Cardiac ventricle fibroblast (primary cell): ENCODE results near the gene FSD2. TPM values are rescaled to one million over a fixed set of nuclear protein-coding genes. Genes with fewer than 3 reads are reported as not detected.

ENCODE experiments used
- total RNA-seq: library from RNA; depleted of rRNA; stranded (reverse); fragments of >200 nt; gene quantifications from 2 replicates; pipeline ENCODE4 v1.2.3, GENCODE V29; 2015

FSD2 gene
- total RNA-seq, result not detected in 2 replicates

GRCh38 chr15:82805994-82806406 is at the start of gene FSD2:
FSD2 (minus strand) TSS chr15:82806069; CDS start chr15:82787390, 18,679 bp downstream.

GRCh38 chr15:82809308-82810060 is 3.6 kb upstream of the FSD2 start, which contains the start of gene WHAMM:
WHAMM (plus strand) TSS chr15:82809628; CDS start chr15:82809727, 99 bp downstream.

DNA sequence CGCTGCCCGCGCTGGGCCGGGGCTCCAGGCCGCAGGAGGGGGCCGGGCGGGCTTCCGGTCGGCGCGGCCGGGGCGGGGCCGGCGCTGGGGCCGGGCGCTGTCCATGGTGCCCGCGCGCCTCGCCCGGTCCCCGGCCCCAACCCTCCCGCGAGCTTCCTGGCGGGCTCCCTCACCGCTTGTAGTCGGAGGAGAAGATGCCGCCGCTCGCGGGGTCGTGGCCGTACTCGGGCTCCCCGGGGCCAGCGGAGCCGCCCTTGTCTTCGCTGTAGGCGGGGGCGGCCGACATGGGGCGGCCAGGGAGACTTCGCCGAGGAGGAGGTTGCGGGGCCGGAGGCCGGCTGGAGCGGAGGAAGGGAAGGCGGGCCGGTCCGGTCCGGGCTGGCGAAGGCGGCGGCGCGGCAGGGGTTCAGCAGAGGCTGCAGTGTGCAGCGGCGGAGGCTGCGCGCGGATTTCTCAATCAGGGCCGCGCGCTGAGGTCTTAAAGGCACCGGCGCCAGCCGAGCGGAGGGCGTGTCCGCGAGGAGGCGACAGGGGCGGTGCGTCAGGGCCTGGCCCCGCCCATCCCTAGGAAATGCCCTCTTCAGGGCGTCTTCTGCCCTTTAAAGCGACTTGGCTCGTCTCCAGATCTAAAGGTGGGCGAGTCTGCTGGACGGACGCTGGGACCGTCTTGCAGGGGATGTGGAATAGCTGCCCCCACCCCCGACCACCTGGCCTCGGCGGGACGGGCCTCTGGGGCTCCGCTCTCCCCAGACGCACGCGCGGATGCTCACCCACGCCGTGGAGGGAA is 96.3 kb downstream of the FSD2 start, which contains the start of gene AP3B2:
TSS of gene AP3B2 (minus strand) at position 455 of the 787 bp plus-strand sequence. CDS start at position 286, 169 bp downstream.

Other genes starting within 250 kb of the FSD2 start
- gene CPEB1, start 158.7 kb downstream of the FSD2 start, total RNA-seq, result 1.2 and 4.8 TPM in 2 replicates
- gene AP3B2, start 96.2 kb downstream of the FSD2 start, total RNA-seq, result 1.6 and 3.9 TPM in 2 replicates
- gene WHAMM, start 3.6 kb upstream of the FSD2 start, total RNA-seq, result 4.1 and 6.2 TPM in 2 replicates
- gene HOMER2, start 146.7 kb upstream of the FSD2 start, total RNA-seq, result 1.00 and 1.5 TPM in 2 replicates
- 13.0 and 17.2 TPM in 2 replicates for gene RAMAC, start 180.1 kb upstream of the FSD2 start, total RNA-seq
- 8.7 and 14.8 TPM in 2 replicates for gene C15orf40, start 205.6 kb upstream of the FSD2 start, total RNA-seq